HL-60/S4 (cell line): ENCODE measurements around the gene ZNF462.

Experiments
- in situ Hi-C: fragments of 300-500 bp; cut with MboI; formaldehyde crosslinking; loops from 2 replicates; pipeline ENCODE4 v1.14.3; 2022; ENCODE audit warnings: low sequenced_read_pairs

The ZNF462 gene

GRCh38 chr9:106921341-106921899, 58.5 kb downstream of the ZNF462 start:
- in situ Hi-C loops: no loop called here

- in situ Hi-C loops: no loop called here
Observed at GRCh38 chr9:106922026-106922425, 59.1 kb downstream of the ZNF462 start.

GRCh38 chr9:106925392-106925791, 62.4 kb downstream of the ZNF462 start:
- in situ Hi-C loops: no loop called here

- in situ Hi-C loops: no loop called here
Observed at GRCh38 chr9:106927916-106928315, 65.0 kb downstream of the ZNF462 start.

- in situ Hi-C loops: no loop called here
Observed at GRCh38 chr9:106928350-106928749, 65.4 kb downstream of the ZNF462 start.

GRCh38 chr9:106929471-106930177, 66.7 kb downstream of the ZNF462 start:
- in situ Hi-C loops: no loop called here

- in situ Hi-C loops: no loop called here
Observed at GRCh38 chr9:106930477-106930876, 67.5 kb downstream of the ZNF462 start.

GRCh38 chr9:106931466-106931865, 68.5 kb downstream of the ZNF462 start:
- in situ Hi-C loops: no loop called here

- in situ Hi-C loops: no loop called here
Observed at GRCh38 chr9:106932178-106932577, 69.2 kb downstream of the ZNF462 start.

GRCh38 chr9:106932675-106933074, 69.7 kb downstream of the ZNF462 start:
- in situ Hi-C loops: no loop called here

GRCh38 chr9:106933470-106933869, 70.5 kb downstream of the ZNF462 start:
- in situ Hi-C loops: no loop called here

GRCh38 chr9:106934442-106935238, 71.7 kb downstream of the ZNF462 start:
- in situ Hi-C loops: no loop called here

- in situ Hi-C loops: no loop called here
Observed at GRCh38 chr9:106936680-106937079, 73.7 kb downstream of the ZNF462 start.

- in situ Hi-C loops: no loop called here
Observed at GRCh38 chr9:106941916-106942315, 79.0 kb downstream of the ZNF462 start.

GRCh38 chr9:106945727-106946660, 83.0 kb downstream of the ZNF462 start:
- in situ Hi-C loops: no loop called here

- in situ Hi-C loops: no loop called here
Observed at GRCh38 chr9:106947106-106947900, 84.3 kb downstream of the ZNF462 start.

- in situ Hi-C loops: no loop called here
Observed at GRCh38 chr9:106953174-106953573, 90.2 kb downstream of the ZNF462 start.

GRCh38 chr9:106954558-106954957, 91.6 kb downstream of the ZNF462 start:
- in situ Hi-C loops: no loop called here

GRCh38 chr9:106954974-106955850, 92.2 kb downstream of the ZNF462 start:
- in situ Hi-C loops: no loop called here
